Activated CD4-positive, alpha-beta T cell treated with anti-CD3 and anti-CD28 coated beads, Interleukin-2, amount 10 ng/mL, durations not matched to agents 24 days and 14 days (primary cell): ENCODE data around the gene PHF1. TPM values are rescaled to one million over a fixed set of nuclear protein-coding genes. Genes with fewer than 3 reads are reported as not detected.

Experiments used
- DNase-seq: peaks from one replicate; pipeline ENCODE4 v3.0.0; 2022
- H3K27ac Mint-ChIP-seq: one replicate; pipeline ENCODE4 v1.8.0; 2022; ENCODE audit warnings: mild to moderate bottlenecking, mixed read lengths
- H3K27me3 Mint-ChIP-seq: one replicate; pipeline ENCODE4 v1.8.0; 2022; ENCODE audit warnings: mixed read lengths
- H3K36me3 Mint-ChIP-seq: one replicate; pipeline ENCODE4 v1.8.0; 2022; ENCODE audit warnings: low read depth, mild to moderate bottlenecking, mixed read lengths
- H3K4me1 Mint-ChIP-seq: one replicate; pipeline ENCODE4 v1.8.0; 2021; ENCODE audit warnings: mixed read lengths
- H3K4me3 Mint-ChIP-seq: one replicate; pipeline ENCODE4 v1.8.0; 2022; ENCODE audit warnings: mild to moderate bottlenecking, moderate library complexity, mixed read lengths
- H3K9me3 Mint-ChIP-seq: one replicate; pipeline ENCODE4 v1.8.0; 2021; ENCODE audit warnings: mixed read lengths
- intact Hi-C: fragments of 100-400 bp; cut with micrococcal nuclease; formaldehyde crosslinking; loops from one replicate; pipeline ENCODE4 v1.15.1; 2023
- total RNA-seq: library from RNA; stranded (reverse); gene quantifications from 2 replicates; pipeline ENCODE4 v1.2.3, GENCODE V29; 2022

The PHF1 gene
- total RNA-seq, 1 donor from 2014 or later: 33.6 TPM

GRCh38 chr6:33405386-33405940, 5.4 kb upstream of the PHF1 start:
- Mint-ChIP-seq H3K4me1 (peaks cover 28% of the 10 kb centered on the region), H3K36me3 (peaks cover 49% of the 10 kb centered on the region), H3K4me3 (no peak overlapping the region), H3K27ac (peak overlapping the region; percentile 42), H3K27me3 (no peaks in the 10 kb centered on the region), H3K9me3 (no peaks in the 10 kb centered on the region)
- intact Hi-C loops: no loop called here
- no peak for DNase-seq

- Mint-ChIP-seq H3K36me3 (peaks cover 49% of the 10 kb centered on the region), H3K4me3 (no peak overlapping the region), H3K27me3 (no peaks in the 10 kb centered on the region), H3K9me3 (no peaks in the 10 kb centered on the region), H3K4me1 (peaks cover 28% of the 10 kb centered on the region), H3K27ac (no peak overlapping the region)
- DNase-seq: no peak
- intact Hi-C loops: no loop called here
These were observed 4.7 kb upstream of the PHF1 start for GRCh38 chr6:33406126-33406525.

GRCh38 chr6:33407132-33407718, 3.6 kb upstream of the PHF1 start:
- Mint-ChIP-seq H3K36me3 (peaks cover 44% of the 10 kb centered on the region), H3K27ac (no peak overlapping the region), H3K27me3 (no peaks in the 10 kb centered on the region), H3K4me3 (no peak overlapping the region), H3K9me3 (no peaks in the 10 kb centered on the region), H3K4me1 (peaks cover 33% of the 10 kb centered on the region)
- intact Hi-C loops: no loop called here
- DNase-seq: no peak

- intact Hi-C loops: loop anchor here (1.0 to 10.0 kb wide), 8 partner anchors 8 to 1235 kb away; partner anchors contain the start of genes AGPAT1, B3GALT4, CUTA and KIFC1
- Mint-ChIP-seq H3K4me1 (peaks cover 40% of the 10 kb centered on the region), H3K27ac (peak overlapping the region; percentile 91), H3K9me3 (no peaks in the 10 kb centered on the region), H3K27me3 (no peaks in the 10 kb centered on the region), H3K4me3 (peak overlapping the region; percentile 92), H3K36me3 (peaks cover 45% of the 10 kb centered on the region)
- DNase-seq: peak; percentile 99
These were observed 634 bp upstream of the PHF1 start for GRCh38 chr6:33410050-33410710.

- intact Hi-C loops: loop anchor here (2.0 to 10.0 kb wide), 5 partner anchors 15 to 1237 kb away; partner anchors contain the start of genes AGPAT1, B3GALT4, RGL2 and RNF5
- H3K4me1 Mint-ChIP-seq: peaks cover 46% of the 10 kb centered on the region
- no peaks in the 10 kb centered on the region for H3K27me3 Mint-ChIP-seq
- peak overlapping the region; percentile 57 for H3K27ac Mint-ChIP-seq
- peaks cover 46% of the 10 kb centered on the region for H3K36me3 Mint-ChIP-seq
- H3K9me3 Mint-ChIP-seq: no peaks in the 10 kb centered on the region
- H3K4me3 Mint-ChIP-seq: peak overlapping the region; percentile 76
- no peak for DNase-seq
These were observed 805 bp downstream of the PHF1 start for GRCh38 chr6:33411632-33412005.

- peak overlapping the region; percentile 65 for H3K4me3 Mint-ChIP-seq
- peak overlapping the region; percentile 63 for H3K27ac Mint-ChIP-seq
- intact Hi-C loops: loop anchor here (10.0 kb wide), 2 partner anchors 138 to 1238 kb away; partner anchors contain the start of genes AGPAT1, B3GALT4, RNF5 and RPS18
- no peaks in the 10 kb centered on the region for H3K9me3 Mint-ChIP-seq
- DNase-seq: no peak
- no peaks in the 10 kb centered on the region for H3K27me3 Mint-ChIP-seq
- H3K36me3 Mint-ChIP-seq: peaks cover 42% of the 10 kb centered on the region
- peaks cover 51% of the 10 kb centered on the region for H3K4me1 Mint-ChIP-seq
These were observed 1.6 kb downstream of the PHF1 start for GRCh38 chr6:33412140-33413009.

GRCh38 chr6:33413241-33414120, 2.7 kb downstream of the PHF1 start:
- no peak overlapping the region for H3K27ac Mint-ChIP-seq
- peaks cover 53% of the 10 kb centered on the region for H3K4me1 Mint-ChIP-seq
- no peaks in the 10 kb centered on the region for H3K9me3 Mint-ChIP-seq
- peaks cover 1% of the 10 kb centered on the region for H3K27me3 Mint-ChIP-seq
- DNase-seq: no peak
- peak overlapping the region; percentile 0 for H3K4me3 Mint-ChIP-seq
- intact Hi-C loops: loop anchor here (10.0 kb wide), 2 partner anchors 139 to 1239 kb away; partner anchors contain the start of genes AGPAT1, B3GALT4, RNF5 and RPS18
- H3K36me3 Mint-ChIP-seq: peaks cover 42% of the 10 kb centered on the region

- intact Hi-C loops: loop anchor here (10.0 kb wide), 2 partner anchors 140 to 1240 kb away; partner anchors contain the start of genes AGPAT1, B3GALT4, RNF5 and RPS18
- H3K4me3 Mint-ChIP-seq: no peak overlapping the region
- peaks cover 1% of the 10 kb centered on the region for H3K27me3 Mint-ChIP-seq
- H3K4me1 Mint-ChIP-seq: peaks cover 56% of the 10 kb centered on the region
- no peaks in the 10 kb centered on the region for H3K9me3 Mint-ChIP-seq
- H3K36me3 Mint-ChIP-seq: peaks cover 36% of the 10 kb centered on the region
- DNase-seq: no peak
- no peak overlapping the region for H3K27ac Mint-ChIP-seq
These were observed 3.9 kb downstream of the PHF1 start for GRCh38 chr6:33414592-33415271.

- DNase-seq: no peak
- peaks cover 57% of the 10 kb centered on the region for H3K4me1 Mint-ChIP-seq
- peak overlapping the region; percentile 96 for H3K27ac Mint-ChIP-seq
- H3K4me3 Mint-ChIP-seq: peak overlapping the region; percentile 92
- H3K9me3 Mint-ChIP-seq: no peaks in the 10 kb centered on the region
- peaks cover 36% of the 10 kb centered on the region for H3K36me3 Mint-ChIP-seq
- H3K27me3 Mint-ChIP-seq: peaks cover 1% of the 10 kb centered on the region
- intact Hi-C loops: loop anchor here (10.0 kb wide), 2 partner anchors 141 to 1241 kb away; partner anchors contain the start of genes AGPAT1, B3GALT4, RNF5 and RPS18
These were observed 5.0 kb downstream of the PHF1 start for GRCh38 chr6:33415831-33416230.

- intact Hi-C loops: loop anchor here (10.0 kb wide), 2 partner anchors 142 to 1242 kb away; partner anchors contain the start of genes AGPAT1, B3GALT4, RNF5 and RPS18
- peaks cover 36% of the 10 kb centered on the region for H3K36me3 Mint-ChIP-seq
- H3K4me1 Mint-ChIP-seq: peaks cover 60% of the 10 kb centered on the region
- H3K9me3 Mint-ChIP-seq: no peaks in the 10 kb centered on the region
- peak overlapping the region; percentile 96 for H3K27ac Mint-ChIP-seq
- H3K27me3 Mint-ChIP-seq: peaks cover 1% of the 10 kb centered on the region
- H3K4me3 Mint-ChIP-seq: peak overlapping the region; percentile 92
- no peak for DNase-seq
These were observed 5.7 kb downstream of the PHF1 start for GRCh38 chr6:33416386-33417127.

GRCh38 chr6:33417128-33417902, 6.5 kb downstream of the PHF1 start:
- Mint-ChIP-seq H3K36me3 (peaks cover 36% of the 10 kb centered on the region), H3K4me3 (peak overlapping the region; percentile 92), H3K27me3 (peaks cover 1% of the 10 kb centered on the region), H3K27ac (peak overlapping the region; percentile 96), H3K9me3 (no peaks in the 10 kb centered on the region), H3K4me1 (peaks cover 63% of the 10 kb centered on the region)
- intact Hi-C loops: loop anchor here (10.0 kb wide), 2 partner anchors 143 to 1243 kb away; partner anchors contain the start of genes AGPAT1, B3GALT4, RNF5 and RPS18
- peak; percentile 72 for DNase-seq
